ENCODE measurements around the gene CNTN1.

CNTN1 gene

DNA sequence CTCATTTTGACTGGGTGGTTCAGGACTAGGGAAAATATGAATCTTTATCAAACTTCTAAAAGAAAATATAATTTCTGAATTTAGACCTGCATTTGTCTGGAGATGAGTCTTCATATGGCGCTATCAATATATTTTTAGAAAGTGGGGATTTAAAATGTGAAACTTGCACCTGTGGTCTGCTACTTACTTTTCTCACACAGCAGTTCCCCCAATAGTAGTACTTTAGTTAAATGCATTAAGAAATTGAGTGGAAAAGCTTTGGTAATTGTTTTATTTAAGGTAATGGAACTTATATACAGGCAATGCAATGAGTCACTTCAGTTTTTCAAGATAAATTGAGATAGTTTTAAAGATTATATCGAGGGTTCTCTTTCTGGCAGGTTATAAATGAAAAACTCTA, 91.9 kb downstream of the CNTN1 start:
- DNase-seq, result no peak

DNA sequence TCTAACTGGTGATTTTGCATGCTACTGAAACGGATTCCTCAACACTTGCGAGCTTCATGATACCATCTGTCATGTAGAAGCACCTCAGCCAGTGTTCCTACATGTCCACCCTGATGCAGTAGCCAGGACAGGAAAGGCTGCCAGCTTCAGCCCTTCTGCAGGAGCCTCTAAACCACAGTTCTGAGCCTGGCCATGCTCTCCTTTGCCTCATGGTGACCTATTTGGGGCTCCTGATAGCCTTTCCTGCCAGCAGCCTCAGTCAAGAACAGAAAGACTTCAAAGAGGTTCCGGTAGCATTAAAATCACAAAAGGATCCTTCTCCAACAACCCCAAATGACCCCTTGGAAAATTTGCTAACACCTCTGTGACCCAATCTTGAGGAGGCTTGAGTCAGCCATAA, 96.0 kb downstream of the CNTN1 start:
- no peak for DNase-seq

DNA sequence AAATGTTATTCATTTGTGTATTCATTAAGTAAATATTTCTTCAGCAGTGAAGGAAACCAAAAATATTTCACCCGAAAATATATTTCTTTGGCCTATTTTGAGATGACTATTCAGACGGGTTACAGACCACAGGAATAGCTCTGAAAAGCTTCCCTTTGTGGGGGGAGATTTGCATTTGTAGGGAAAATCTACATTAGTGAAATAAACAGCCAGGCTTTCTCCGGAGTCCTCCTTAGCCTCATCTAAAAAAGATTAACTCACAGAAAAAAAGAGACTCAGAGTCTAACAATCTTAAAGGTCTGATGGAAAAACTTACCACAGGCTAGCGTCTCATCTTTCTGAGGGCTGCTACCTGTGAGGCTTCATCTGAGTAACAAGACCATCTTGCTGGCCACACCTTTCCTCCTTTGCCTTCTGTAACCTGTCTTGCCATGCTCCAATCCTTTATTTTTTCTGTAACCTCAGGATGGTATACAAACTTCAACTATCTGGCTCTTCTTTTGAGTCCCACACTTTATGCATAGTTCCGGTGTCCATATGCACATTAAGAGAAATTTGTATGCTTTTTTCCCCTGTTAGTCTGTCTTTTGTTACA, 100.7 kb downstream of the CNTN1 start:
- DNase-seq, result no peak

DNA sequence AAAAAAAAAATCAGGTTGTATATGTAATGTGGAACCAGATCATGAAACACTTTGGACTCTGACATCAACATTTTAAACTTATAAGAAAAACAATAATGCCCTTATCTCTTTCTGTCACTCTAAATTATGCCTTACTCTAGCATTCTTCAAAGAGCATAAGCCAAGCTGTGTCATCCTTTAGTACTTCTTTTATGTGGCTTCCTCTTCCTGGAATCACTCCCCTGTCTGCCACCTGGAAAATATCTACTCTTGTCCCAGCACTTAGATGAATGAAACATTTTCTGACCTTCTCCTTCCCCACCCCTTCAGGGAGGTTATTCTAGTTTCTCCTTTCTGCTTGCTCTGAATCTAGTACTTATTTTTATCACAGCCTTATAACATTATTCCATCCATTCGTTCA, 101.2 kb downstream of the CNTN1 start:
- DNase-seq, result no peak

DNA sequence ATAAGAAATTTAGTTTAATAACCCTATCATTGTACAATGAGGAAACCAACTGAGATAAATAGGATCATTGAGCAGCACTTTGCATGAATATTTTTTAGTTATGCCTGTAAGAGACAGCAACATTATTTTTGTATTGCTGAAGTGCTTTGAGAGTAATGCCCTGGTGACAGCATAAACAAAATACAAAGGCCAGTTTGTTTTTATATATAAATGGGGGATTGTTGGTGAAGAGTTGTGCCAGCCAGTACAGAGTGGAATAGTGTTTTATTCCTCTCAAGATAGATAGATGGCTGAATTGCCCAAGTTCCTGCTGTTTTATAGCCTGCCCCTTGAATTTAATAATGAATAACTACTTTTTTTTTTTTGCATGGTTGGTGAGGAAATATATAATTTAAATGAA, 101.8 kb downstream of the CNTN1 start:
- DNase-seq, result no peak

DNA sequence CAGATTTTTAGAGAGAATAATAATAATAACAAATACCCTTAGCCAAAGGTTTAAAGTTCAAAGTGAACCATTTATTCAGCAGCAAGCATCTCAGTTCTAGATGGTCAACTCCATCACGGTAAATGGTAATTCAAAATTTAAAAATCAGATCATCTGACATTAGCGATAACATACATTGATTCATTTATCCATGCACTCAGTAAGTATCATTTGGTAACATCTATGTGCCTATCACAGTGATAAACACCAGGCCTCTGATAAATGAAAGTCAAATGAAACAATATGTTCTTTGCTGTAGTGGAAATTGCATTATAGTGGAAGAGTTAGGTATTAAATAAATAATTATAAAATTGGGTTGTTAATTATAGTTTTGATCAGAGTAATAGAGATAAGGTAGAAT, 108.8 kb downstream of the CNTN1 start:
- no peak for DNase-seq

DNA sequence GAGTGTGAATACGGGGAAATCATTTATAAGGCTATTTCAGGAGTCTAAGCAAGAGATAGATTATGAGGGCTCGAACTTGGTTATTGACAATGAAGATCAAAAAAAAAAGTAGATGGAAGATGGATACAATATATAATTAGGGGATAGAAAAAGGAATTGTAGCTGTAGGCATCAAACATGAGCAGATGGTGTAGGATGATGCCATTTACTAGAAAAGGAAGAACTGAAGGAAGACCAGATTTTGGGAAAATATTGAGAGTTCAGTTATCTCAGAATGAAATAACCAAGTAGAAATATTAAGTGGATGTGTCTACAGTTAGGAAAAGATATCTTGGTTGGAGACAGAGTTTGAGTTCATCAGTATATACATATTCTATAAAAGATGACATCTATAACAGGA, 109.6 kb downstream of the CNTN1 start:
- no peak for DNase-seq

DNA sequence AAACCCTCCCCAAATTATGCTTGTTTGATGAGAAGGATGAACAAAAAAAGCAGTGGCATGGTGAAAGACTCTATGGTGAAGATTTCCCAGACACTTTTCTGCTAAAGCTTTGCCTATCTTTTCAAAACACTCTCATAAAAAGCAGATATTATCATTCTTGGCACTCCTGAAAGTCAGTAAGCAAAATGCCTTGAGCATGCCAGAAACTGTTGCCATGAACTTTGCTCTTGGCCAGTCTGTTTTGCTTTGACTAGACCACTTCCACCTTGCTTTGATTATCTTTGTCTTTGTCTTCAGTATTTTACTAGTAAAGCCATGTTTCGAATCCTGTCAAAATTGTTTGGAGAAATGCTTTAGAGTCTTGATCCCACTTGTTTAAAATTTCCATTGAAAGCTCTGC, 110.4 kb downstream of the CNTN1 start:
- no peak for DNase-seq

DNA sequence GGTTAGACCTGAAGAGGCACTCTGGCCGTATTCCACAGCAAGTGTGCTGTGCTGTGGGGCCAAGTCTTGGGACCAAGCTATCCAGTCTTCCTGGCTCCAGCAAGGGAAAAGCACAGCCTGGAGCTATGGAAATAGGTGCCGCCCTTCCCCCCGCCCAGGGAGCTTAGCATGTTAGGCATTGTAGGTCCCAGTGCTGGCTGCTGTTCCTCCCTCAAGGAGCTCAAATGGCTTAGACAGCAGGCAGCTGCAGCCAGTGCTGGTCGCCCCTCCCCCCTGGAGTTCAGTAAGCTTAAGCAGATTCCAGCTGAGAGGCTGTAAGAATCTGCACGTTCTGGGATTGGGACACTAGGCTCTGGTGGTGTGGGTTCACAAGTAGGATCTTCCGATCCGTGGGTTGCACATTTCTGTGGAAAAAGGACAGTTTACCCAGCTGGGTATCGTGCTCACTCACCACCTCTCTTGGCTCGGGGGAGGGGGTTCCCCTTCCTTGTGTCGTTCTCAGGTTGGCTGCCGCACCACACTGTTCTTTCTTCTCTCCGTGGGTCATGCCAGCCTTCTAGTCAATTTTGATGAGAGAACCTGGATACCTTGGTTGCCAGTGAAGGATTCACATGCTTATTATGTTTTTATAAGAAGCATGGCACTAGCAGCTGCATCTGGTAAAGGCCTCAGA, 127.3 kb downstream of the CNTN1 start:
- no peak for DNase-seq

DNA sequence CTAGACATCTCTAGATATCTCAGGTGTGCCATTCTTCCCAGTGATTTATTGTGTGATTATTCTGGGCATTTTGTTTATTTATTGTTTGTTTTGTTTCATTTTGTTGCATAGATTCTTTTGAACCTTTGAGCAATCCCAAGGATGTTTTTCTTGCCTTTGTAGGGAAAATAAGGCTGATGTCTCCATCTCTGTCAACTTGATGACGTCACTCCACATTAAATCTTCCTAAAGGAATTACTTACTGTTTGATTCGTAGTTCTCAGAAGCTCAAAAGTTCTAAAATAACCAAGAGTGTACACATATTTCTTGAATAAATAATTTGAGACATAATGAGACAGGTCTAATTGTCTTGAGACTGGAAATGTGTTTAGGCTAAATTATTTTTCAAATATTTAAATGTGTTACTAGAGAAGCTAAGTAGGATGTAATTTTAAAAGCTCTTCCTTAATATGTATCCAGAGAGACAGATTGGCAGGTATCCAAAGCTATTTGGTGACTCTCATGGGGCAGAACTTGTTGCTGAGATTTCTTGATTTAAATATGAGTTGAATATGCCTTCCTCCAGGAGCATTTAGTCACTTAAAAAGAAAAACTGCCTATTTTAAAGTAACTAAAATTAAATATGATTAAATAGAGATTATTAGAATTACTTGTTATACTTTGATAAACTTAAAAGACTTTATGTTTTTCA, 128.7 kb downstream of the CNTN1 start:
- no peak for DNase-seq

DNA sequence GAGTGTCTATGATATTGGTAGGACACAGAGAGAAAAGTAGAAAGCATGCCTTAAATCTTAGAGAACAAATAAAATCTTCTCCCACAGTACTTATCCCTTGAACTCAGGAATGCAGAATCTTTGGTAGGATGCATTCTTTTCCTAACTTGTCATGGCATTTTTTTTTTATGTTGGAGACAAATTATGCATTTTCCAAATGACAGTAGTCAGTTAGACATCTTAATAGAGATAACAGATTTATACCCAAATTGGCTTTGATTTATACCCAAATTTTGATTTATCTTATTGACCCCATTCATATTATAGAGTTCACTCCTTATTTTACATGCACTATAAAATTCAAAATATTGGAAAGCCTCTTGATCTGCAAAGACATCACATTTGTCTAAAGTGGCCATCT, 132.9 kb downstream of the CNTN1 start:
- DNase-seq, result no peak

DNA sequence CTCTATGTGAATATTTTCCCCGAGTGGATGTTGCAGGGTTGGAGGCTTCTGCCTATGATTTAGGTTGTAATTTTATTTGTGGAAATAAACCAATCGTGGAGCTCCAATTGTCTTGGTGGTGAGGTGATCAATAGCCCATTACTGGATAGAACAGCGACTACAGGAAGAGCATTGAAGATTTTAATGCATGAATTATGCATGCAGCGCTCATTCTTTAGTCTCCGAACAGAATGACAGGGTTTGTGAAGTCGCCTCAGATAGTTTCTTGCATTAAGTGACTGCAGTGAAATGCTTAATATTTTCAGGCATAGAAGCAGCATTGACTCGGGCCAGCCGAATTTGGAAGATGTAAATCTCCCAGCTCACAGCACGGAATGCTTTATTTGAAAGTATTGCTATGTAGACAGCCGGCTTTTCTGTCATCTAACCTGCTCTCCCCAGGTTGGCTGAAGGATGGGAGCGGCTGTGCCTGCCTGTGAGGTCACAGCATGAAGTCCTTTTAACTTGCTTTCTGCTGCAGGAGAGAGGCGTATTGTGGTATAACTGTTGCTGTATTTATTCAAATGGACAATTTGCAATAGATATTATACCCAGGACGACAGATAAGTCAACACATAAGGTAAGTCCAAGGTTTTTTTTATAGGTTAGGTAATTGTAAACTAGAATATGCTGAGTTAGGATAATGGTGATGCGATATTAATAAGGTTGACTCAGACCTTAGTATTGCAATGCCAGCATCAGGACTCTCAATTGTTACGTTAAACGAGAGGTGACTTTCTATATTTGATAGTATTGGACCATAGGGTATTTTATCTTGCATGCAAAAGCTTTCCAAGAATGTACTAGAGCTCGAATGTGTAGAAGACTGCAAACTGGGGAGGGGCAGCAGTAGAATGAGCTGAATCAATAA, 135.7 kb downstream of the CNTN1 start:
- no peak for DNase-seq

DNA sequence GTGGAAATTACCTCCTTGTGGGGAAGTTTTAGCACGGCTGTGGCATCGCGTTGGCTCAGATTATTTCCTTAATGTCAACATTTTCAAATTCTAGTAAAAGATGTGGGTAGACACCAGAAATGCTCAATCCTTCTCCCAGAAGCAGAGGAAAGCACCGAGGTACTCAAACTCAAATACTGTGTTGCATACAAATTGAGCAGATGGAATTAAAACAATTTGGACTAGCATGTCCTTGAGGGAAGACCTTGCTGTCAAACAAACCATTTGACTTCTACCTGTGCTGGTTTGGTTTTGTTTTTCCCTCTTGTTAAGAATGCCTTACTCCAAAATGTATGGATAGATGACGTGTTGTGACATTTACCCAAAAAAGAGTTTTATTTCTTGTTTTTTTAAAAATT, 136.4 kb downstream of the CNTN1 start:
- no peak for DNase-seq

DNA sequence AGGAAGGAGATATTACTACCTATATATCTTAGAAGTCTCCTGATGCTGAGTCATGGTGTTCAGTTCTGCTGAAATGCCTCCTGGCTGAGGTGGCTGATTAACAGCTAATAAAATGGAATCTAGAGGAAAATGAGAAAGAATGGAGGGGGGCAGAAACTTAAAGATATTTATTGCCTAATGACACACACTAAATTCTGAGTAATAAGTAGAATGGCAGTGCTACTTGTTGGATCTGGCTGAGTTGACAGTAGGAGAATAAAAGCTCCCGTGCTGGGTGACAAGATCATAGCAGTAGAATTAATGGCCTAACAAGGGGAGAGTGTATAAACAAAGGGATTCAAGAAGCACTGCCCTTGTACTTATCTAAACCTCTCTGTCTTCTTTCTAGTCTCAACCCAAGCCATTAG, 137.5 kb downstream of the CNTN1 start:
- DNase-seq, result no peak

DNA sequence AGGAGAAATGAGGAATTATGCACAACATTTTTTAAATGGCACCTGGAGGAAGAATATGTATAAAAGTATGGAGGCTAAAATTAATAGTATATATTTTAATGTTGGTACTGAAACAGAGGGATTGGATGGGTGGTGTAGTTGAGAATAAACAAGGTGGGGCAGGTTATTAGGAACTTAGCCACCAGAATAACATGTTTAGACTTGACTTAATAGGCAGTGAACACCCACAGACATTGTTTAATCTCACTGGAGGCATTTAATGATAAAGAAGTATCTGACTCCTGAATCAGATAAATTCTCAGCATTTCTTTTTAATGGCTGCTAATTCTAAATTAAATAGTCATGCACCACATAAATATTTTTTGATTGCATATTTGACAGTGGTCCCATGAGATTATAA, 139.7 kb downstream of the CNTN1 start:
- DNase-seq, result no peak

DNA sequence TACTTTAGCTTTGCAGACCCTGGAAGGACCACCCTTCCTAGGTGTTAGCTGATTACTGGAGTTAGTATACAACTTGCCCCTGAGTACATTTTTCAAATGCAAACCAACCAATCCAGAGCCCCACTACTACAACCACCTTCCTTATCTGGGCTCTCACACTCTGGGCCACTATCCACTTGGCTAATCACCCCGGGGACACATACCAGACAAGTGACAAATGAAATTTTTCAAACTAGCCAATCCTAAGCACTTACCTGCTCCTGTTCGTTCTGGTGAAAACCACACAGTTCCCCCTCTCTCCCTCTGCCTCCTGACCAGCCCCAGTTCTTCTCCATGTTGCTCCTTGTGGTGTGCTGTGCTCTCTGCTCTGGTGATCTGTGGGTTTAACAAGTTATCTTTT, 140.4 kb downstream of the CNTN1 start:
- no peak for DNase-seq

DNA sequence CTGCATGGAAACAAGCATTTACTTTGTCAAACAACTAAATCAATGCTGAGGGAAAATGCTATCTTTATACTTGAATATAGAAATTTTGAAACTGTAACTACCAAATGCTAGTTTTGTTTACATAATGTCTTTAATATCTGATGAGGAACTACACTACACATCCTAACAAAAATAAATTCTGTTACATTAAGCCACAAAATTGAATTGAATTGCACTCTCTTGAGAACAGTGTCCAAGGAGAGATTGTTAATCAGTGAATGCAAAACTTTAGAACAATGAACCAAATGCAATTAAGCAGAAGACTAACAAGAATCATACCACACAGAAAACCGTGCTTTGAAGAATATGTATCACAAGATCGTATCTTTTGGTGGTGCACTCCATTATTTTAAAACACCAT, 141.6 kb downstream of the CNTN1 start:
- DNase-seq, result no peak

DNA sequence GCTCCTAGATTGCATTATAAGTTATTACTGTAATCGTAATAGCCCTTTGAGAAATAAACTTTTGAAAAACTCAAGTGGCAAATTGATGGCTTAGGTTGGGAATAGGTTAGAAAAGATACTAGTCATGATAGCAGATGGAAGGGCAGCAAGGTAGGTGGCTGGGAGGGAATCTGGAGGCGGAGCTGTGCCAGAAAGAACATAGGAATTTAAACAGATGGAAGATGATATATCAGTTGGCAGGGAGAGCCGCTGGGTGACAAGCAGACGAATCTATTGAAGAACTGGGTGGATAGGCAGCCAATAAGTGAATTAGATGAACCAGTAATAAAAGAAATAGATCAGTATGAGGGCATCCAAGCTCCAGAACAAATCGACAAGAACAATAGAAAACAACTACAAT, 142.1 kb downstream of the CNTN1 start:
- DNase-seq, result no peak

DNA sequence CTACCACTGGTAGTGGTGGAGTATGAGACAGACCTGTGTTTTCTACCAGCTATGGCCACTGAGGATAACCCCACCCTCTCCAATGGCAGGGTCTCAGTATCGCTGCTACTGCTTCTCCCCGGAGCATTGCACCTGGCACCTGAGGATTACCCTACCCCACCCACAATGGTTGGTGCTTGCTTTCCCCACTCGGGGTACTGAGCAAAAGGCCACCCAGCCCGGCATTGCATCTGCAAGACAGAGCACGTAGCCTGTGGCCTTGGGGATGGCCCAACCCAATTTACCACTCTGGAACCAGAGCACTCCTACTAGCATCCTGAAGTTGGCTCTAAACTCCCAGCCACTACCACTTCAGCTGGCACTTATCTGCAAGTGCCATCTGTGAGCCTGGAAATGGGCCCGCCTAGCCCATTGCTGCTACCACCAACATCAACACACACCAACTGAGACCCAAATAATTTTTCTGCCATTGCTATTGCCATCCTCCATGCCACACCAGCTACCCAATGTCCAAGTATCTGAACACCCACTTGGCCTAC, 145.7 kb downstream of the CNTN1 start:
- no peak for DNase-seq

DNA sequence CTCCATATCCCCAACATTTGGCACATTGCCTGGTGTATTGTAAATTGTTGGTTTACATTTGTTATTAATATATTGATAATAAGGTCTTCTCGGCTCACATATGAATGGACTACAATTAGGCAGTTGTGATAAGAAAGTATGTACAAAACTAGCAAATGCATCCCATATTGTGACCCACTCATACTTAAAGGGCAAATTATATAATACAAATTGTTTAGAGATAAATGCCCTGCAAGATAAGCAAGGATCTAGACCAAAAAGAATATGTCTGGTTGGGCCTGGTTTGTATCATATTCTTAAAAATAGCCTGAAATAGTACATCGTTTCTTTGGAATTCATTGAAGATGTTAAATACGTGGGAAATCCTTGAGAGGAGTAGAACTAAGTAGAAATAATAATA, 151.3 kb downstream of the CNTN1 start:
- DNase-seq, result no peak

DNA sequence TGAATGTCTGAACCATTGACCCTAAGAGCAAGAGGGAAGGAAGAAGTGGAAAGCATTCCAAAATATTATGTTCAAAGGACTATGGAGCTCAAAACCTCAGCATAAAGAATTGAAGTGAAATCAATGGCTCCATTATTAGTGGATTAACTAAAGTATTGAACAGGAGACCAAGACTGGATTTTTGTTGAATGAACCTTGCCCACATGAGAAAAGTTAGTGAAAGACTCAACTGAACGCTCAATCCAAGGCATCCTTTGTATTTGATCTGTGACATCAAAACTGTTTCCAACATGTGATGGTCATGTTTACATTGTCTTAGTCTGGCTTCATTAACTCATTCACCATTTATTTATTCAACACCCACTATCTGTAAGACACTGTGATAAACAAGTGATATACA, 161.0 kb downstream of the CNTN1 start:
- DNase-seq, result no peak

DNA sequence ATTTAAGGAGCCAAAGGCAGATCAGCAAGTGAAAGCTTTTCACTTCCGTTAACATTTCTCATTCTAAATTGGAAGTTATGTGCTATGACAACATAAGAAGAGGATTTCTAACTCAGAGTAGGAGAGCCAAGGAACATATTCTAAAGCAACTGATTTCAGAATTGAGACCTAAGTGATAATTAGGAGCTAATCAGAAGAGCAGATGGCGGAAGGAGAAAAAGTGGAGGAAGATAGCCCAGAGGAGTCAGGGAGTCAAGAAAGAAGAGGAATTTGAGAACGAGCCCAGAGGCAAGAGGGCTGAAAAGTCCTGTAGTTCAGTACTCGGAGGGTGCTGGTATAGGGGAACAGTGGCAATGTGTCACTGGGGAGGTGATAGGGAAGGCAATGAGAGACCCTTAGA, 162.4 kb downstream of the CNTN1 start:
- DNase-seq, result no peak

DNA sequence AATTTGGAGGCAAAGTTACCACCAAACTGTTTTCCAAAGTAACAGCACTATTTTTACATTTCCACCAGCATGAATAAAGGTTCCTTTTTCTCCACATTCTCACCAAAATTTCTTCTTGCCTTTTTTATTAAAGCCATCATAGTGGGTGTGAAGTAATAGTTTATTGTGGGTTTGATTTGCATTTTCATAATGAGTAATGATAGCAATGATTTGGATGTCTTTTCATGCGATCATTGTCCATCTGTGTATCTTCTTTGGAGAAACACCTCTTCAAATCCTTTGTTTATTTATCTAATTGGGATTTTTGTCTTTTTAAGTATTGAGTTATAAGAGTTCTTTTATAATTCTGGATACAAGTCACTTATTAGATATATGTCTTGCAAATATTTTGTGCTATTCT, 172.7 kb downstream of the CNTN1 start:
- DNase-seq, result no peak
